ENCODE results near the gene MIER1.

MIER1 gene

DNA sequence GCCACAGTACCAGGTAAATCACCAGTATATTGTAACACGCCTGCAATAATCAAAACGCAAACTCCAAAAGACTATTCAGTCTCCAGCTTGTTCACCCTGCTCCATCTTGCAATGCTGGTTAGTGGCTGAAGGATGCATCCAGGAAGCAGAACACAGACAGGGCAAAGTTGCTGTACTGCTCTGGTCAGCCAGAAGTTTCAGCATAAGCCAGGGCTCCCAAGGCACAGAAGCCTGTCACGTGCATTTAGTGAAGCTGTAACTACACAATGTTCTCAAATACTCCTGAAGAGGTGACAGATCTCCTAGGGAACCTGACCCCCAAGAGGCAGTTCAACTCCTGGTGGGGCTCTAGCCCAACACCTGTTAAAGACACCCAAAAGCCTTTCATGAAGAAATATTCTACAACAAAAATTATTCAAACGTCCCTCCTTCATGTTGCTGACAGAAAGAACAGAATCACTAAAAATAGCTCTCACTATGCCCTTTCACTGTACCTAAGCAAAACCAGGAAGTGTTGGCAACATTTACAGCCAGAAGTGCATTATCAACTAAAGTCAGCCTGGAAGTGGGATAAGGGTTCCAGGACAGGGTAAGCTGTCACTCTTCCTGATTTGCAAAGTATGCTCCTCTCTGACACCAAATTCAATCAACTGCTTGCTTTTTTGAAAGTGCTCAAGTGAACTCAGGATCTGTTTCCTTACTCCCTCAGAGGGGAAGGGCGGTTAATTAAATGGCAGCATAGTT, 77.1 kb downstream of the MIER1 start:
- DNase-seq: no peak

GRCh38 chr1:67004176-67004575, 79.4 kb downstream of the MIER1 start:
- DNase-seq: no peak

GRCh38 chr1:67005068-67005467, 80.3 kb downstream of the MIER1 start:
- DNase-seq: no peak

GRCh38 chr1:67009792-67010191, 85.0 kb downstream of the MIER1 start:
- DNase-seq: no peak

GRCh38 chr1:67013573-67013972, 88.8 kb downstream of the MIER1 start:
- DNase-seq: no peak

DNA sequence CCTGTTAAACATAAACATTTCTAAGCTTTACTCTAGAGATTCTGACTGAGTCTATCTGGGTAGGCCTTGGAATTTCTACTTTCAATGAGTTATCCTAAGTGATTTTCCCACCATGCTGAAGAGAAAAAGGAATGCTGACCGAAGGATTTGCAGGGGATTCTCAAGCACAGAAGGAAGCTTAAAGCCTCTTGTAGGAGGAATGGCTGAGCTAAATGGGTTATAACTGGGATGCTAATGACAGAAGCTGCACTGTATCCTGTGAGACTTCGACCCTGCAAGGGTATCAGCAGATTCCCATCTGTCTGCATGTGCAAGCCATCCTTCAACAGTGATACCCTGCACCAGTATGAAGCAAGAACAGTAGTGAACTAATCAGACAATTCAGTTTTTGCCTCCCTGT, 93.8 kb downstream of the MIER1 start:
- no peak for DNase-seq

- no peak for DNase-seq
These were observed 94.3 kb downstream of the MIER1 start for GRCh38 chr1:67019121-67019520.

GRCh38 chr1:67019600-67020136, 94.9 kb downstream of the MIER1 start:
- DNase-seq: no peak

- no peak for DNase-seq
These were observed 95.5 kb downstream of the MIER1 start for GRCh38 chr1:67020304-67020703.

- no peak for DNase-seq
These were observed 96.0 kb downstream of the MIER1 start for GRCh38 chr1:67020765-67021164.

DNA sequence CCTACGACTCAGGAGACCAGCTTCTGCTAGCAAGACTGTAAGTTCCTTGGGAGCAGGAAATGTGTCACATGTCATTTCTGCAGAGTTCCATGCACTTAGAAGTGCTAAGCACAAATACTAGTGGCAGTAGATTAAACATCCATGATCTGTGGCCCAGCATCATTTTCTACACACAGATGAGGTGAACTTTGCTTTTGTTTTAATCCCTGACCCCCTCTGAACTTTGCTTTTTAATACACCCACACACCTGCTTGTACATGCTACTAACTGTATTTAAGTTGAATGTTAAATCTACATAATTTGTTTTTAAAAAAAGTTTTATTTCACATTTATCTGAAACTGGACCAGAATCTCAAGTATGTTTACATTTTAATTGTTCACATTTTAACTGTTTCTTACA, 104.7 kb downstream of the MIER1 start:
- DNase-seq: no peak

GRCh38 chr1:67031121-67031858, 106.5 kb downstream of the MIER1 start:
- no peak for DNase-seq

GRCh38 chr1:67031859-67032247, 107.1 kb downstream of the MIER1 start:
- DNase-seq: no peak

All from CD4-positive, alpha-beta T cell treated with Interleukin-17A for 1 hour (primary cell).